ENCODE results near the gene NDUFB2. TPM values are rescaled to one million over a fixed set of nuclear protein-coding genes. Genes with fewer than 3 reads are reported as not detected.

NDUFB2 gene
- 100 to 1,000 TPM; 153 to 309 (median 188) TPM for total RNA-seq

- TF ChIP-seq CTCF (IDR thresholded peaks at IDR 0.05) (no peak), POLR2A (IDR thresholded peaks at IDR 0.05) (peak in 1 of 2 donors; percentile 47)
- WGBS, 2 donors, result 0 to 1% methylated on average over 19 to 74 of the region's 82 CpGs
- intact Hi-C loops (cut with DNase I; ENCODE audit: low total_unique reads), result no loop called here
- DNase-seq (ENCODE audit: low spot score in 2 of 2), result peak; percentile 66 to 96
- H3K4me3 ChIP-seq (ENCODE audit: low read depth, poor library complexity, severe bottlenecking), result peak within 1 kb of the TSS; percentile 73
Observed at GRCh38 chr7:140696680-140697446, at the start of gene NDUFB2. NDUFB2 (plus strand) TSS chr7:140696708; CDS start chr7:140696745, 37 bp downstream.

DNA sequence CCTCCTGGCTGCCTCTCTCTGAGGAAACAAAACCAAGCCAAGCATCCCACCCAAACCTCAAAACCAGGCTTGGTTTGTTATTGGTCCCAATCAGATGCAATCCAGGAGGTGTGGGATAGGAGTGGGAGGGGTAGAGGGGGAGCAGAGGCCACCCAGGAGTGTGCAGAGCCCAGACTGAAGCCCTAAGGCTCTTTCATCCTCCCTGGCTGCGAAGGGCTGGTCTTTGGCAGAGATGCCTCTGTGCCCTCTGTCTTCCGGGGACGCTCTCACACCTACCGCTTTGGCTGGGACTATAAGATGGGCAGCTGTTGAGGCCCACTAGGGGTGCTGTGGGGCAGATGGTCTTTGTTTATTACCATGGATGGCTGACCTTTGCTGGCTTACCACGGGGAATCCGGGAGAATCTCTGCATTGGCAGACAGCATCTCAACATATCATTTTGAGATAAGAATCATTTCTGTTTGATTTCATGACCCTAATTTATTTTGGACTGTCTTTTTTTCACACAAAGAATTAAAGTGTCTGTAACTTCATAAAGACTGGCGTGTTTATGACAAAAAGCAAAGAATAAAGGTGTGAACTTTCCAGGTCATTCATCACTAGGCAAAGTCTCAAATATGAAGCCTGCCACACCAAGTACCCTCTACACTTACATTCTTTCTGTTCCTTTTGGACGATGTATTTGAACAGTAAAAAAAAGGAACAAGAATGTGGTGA is 49.4 kb upstream of the NDUFB2 start:
- 26 to 29% methylated on average over 8 of the region's 8 CpGs for WGBS, 2 donors
- DNase-seq (ENCODE audit: low spot score in 2 of 2), result no peak
- intact Hi-C loops (cut with DNase I; ENCODE audit: low total_unique reads), result no loop called here
- no peak overlapping the region for H3K4me3 ChIP-seq (ENCODE audit: low read depth, poor library complexity, severe bottlenecking)
- TF ChIP-seq POLR2A (IDR thresholded peaks at IDR 0.05) (no peak), CTCF (IDR thresholded peaks at IDR 0.05) (no peak)

DNA sequence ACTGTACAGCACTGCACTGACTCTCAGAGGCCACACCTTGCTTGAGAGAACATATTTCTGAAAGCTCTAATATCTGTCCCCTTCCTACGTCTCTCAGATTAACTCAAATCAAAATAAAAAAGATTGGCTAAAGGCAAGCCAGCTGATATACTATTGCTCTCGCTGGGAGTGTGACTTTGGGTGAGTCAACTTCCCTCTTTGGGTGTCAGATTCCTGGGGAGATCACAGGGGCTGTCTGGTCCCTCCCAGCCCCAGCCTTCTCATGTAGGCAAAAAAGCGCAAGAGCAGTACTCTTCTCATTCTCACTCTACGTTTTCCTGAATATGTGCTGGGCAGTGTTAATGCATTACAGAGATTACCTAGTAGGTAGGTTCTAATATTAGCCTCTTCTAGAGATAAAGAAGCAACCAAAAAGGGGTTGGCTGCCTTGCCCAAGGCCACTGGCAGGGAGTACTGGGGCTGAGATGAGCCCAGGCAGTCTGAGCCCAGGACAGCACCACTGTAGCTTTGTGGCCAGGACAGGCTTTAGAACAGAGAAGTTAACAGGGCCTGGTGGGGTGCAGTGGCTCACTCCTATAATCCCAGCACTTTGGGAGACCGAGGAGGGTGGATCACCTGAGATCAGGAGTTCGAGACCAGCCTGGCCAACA is 46.8 kb upstream of the NDUFB2 start:
- DNase-seq (ENCODE audit: low spot score in 2 of 2), result no peak
- 87 to 90% methylated on average over 6 of the region's 6 CpGs for WGBS, 2 donors
- no peak overlapping the region for H3K4me3 ChIP-seq (ENCODE audit: low read depth, poor library complexity, severe bottlenecking)
- intact Hi-C loops (cut with DNase I; ENCODE audit: low total_unique reads), result no loop called here
- TF ChIP-seq POLR2A (IDR thresholded peaks at IDR 0.05) (no peak), CTCF (IDR thresholded peaks at IDR 0.05) (no peak)

GRCh38 chr7:140650367-140650766 is 46.1 kb upstream of the NDUFB2 start:
- intact Hi-C loops (cut with DNase I; ENCODE audit: low total_unique reads), result no loop called here
- H3K4me3 ChIP-seq (ENCODE audit: low read depth, poor library complexity, severe bottlenecking), result no peak overlapping the region
- no peak for TF ChIP-seq CTCF (IDR thresholded peaks at IDR 0.05)
- TF ChIP-seq POLR2A (IDR thresholded peaks at IDR 0.05), result no peak
- no peak for DNase-seq (ENCODE audit: low spot score in 2 of 2)
- 88 to 91% methylated on average over 12 of the region's 12 CpGs for WGBS, 2 donors

DNA sequence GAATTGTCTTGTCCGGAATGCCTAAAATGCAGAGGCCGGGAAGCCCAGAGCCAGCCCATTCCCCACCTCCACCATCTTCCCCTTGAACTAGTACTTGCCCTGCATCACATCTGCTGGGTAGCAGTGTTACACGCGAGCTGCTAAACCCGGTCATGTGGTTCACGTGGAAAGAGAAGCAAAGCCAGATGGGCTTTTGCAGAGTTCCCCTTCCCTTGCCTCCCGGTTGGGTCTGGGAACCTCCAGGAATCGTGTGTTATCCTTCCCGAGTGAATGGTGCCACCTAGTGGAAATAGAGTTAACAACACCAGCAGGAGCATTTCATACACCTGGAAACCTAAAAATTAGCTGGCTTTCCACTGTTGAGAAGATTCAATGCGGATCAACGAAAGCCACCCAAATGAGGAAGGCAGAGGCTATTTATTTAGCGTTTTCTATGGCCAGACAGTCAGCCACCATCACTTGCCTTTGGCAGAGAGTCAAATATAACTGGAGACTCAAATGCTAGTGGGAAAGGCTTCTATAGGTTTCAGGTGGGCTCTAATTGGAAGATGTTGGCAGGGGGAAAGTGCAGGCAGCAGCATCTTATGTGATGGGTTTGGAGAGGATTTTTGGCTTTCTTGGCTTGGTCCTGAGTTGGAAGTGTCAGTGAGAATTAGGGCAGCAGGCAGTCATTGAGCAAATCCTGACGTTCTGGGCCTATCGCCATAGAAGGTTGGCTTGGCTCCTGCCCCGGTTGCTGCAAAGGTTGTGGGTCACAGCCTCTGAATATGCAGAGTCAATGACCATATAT is 43.0 kb upstream of the NDUFB2 start:
- TF ChIP-seq CTCF (IDR thresholded peaks at IDR 0.05), result peak in 1 of 3 donors; percentile 76
- TF ChIP-seq POLR2A (IDR thresholded peaks at IDR 0.05), result no peak
- DNase-seq (ENCODE audit: low spot score in 2 of 2), result peak in 1 of 2 donors; percentile 72
- 15 to 20% methylated on average over 15 of the region's 15 CpGs for WGBS, 2 donors
- intact Hi-C loops (cut with DNase I; ENCODE audit: low total_unique reads), result no loop called here
- H3K4me3 ChIP-seq (ENCODE audit: low read depth, poor library complexity, severe bottlenecking), result no peak overlapping the region
